HCEC 1CT (cell line): ENCODE data around the gene IL2RA.
A peak's percentile ranks its signal among the peaks of the same experiment; 100 is the strongest.

Experiments used
- DNase-seq: peaks from one replicate; pipeline ENCODE4 v3.0.0-alpha.2; 2017

IL2RA gene

DNA sequence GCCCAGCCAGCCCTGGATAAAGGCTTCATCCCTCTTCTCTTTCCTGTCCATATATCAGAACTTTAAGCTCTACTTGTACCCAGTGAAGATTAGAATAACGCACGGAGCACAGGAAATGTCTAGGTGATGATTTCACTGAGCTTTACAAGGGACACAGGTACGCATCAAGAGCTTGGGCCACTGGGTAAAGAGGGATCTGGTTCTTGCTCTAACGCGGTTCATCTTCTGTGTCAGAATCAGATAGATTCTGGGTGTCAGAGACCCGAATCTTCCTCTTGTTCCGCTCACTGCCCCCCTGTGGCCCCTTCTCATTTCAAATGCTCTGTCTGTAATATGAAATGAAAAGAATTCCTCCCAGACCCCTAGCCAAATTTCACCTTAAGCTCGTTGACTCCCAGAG lies 24.7 kb downstream of the IL2RA start:
- no peak for DNase-seq

GRCh38 chr10:6036861-6037321 lies 25.3 kb downstream of the IL2RA start:
- no peak for DNase-seq

DNA sequence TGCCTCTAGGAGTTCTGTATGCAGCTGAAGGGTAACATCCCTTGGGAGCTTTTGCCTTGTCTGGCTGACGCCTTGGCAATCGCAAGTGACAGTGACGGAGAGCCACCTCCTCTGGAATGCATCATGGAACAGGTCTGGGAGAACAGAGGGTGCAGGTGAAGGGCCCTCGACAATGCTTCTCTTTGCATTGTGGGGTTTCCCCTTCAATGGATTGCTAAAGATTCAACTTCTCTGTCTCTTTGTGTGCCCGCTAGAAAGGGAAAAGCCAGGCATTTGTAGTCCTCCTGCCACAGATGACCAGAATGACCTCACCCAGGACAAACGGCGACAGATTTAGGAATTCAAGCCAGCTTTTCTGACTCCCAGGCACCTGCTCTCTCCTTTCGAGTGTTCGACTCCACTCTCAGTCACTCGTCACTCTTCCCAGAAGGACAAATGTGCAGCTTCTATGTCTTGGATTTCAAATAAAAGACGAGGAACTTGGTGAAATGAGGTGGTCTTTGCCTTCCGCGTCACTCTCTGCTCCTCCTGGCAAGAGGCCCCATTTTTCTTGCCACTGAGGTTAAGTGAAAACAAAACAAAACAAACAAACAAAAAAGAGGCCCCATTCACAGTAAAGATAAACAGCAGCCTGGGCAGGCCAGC lies 26.1 kb downstream of the IL2RA start:
- no peak for DNase-seq

DNA sequence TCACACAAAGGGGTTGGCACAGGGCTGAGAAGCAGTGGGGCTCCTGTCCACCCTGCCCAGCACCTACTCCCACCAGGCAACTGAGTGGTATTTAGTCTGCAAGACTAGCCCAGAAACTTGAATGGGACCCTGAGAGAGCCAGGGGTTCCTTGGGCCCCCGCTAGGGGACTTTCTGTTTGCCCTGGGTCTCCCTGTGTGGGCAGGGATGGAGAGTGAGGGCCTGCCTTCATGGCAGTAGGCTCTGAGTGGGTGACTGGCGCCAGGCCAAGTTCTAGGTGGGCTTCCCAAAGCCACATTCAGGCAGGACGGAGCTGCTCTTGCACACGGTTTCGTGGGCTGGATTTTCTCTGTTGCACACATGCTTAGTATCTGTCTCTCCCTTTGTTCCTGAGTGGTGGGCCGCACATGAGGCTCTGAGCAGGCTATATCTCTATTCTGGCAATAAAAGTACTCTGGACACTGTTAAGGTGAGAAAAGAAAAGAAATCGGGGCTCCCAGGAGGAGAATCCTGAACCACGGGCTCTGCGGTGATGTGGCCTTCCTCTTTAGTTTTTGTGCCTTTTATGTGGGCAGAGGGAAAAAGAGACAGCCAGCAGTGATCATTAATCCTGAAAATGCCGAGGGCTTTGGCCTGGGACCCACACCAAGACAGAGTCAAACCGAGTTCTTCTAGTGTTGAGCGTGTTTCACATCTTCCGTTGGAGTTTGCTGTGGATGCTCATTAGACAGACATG lies 26.9 kb downstream of the IL2RA start:
- DNase-seq = no peak

DNA sequence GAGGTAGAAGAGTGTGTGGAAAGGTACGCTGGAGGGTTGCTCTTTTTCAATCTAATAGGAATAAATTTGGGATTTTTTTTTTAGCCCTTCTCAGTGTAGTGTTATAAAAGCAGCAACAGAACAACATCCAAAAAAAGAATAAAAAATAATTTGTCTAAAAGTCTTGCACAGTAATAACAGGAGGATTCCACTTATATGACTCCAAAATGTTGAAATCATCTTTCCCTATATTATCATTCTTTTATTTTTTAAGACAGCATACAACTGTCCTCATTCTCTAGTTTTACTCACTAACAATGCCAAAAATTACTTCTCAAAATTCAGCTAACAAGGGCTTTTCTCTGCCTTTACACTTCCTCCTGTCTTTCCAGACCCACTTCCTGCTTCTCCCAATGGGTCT lies 27.8 kb downstream of the IL2RA start:
- DNase-seq = no peak

GRCh38 chr10:6033954-6034353 lies 28.2 kb downstream of the IL2RA start:
- DNase-seq = peak; percentile 16

GRCh38 chr10:6030940-6031339 lies 31.2 kb downstream of the IL2RA start:
- DNase-seq = no peak

DNA sequence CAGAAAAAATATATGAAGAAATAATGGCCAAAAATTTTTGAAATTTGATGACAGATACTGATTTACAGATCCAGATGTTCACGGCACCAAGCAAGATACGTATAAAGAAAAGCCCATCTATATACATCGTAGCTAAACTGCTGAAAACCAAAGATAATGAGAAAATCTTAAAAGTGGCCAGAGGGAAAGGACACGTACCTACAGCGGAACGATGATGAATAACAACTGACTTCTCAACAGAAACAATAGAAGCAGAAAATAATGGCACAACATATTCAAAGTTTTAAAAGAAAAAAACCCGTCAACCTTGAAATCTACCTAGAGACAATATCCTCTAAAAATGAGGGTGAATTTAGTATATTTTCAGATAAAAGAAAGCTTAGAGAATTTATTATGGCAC lies 31.9 kb downstream of the IL2RA start:
- no peak for DNase-seq

DNA sequence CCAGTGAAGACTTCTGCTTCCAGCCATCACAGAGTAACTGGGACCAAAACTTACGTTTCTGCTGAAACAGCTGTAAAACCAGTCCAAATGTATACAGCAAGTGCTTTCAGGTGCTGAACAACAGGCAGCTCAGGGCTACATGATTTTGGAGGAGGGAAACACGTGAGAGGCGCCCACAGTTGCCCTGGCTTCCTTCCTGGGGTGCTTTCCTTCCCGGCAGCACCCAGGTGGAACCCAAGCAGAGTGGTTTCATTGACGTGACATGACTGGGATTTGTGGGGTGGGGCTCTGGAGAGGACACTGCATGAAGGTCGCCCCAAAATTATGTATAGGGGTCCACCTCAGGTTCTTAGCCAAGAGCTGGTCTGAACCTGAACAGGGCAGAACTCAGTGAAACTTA lies 34.2 kb downstream of the IL2RA start:
- no peak for DNase-seq

DNA sequence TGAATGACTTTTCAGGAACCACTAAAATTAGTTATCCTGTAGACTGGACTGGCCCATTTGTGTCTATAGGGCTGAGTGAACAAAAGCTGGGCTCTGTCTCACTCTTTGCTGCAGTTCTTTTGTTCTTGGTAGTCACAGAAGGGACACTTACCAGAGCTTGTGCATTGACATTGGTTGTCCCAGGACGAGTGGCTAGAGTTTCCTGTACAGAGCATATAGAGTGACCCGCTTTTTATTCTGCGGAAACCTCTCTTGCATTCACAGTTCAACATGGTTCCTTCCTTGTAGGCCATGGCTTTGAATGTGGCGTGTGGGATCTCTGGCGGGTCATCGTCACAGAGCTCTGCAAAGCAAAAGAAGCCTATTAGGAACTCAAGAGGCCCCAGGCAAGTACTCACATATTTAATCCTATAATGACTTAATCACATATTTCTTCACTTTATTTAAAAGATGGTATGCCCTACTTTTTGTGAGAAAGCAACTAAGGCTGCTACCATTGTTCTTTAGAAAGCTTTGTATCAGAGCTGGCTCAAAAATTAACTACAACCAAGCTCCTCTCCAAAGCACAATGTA lies 36.4 kb downstream of the IL2RA start:
- no peak for DNase-seq

GRCh38 chr10:6024334-6024682 lies 37.9 kb downstream of the IL2RA start:
- no peak for DNase-seq

DNA sequence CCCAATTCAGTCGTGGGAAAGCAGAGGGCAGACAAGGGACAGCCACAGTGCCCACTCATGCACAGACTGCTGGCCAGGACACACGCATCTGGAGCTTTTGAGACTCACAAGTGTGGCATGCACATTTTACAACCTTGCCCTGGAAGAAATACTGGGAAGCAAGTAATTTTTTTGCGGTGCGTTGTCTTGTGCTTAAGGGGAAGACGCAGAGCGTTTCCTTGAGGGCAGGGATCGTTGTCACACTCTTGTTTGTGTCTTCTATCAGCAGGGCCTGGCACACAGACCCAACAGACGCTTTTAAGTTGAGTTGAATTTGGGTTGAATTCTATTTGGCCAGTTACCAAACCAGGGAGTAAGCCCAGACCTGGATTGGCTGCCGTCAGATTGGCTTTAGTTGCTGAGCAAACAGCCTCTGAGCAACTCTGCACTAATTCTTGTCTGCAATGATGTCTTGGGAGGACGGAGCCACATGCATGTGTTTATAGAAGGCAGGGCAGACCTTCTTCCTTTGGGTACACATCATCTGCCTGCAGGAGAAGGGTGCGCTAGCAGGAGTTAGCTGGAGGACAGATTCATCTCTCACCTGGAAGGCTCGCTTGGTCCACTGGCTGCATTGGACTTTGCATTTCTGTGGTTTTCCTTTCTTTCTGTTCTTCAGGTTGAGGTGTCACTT lies 38.4 kb downstream of the IL2RA start:
- DNase-seq = no peak

GRCh38 chr10:6022660-6023059 lies 39.5 kb downstream of the IL2RA start:
- no peak for DNase-seq

GRCh38 chr10:6020826-6021225 lies 41.3 kb downstream of the IL2RA start:
- DNase-seq = no peak

DNA sequence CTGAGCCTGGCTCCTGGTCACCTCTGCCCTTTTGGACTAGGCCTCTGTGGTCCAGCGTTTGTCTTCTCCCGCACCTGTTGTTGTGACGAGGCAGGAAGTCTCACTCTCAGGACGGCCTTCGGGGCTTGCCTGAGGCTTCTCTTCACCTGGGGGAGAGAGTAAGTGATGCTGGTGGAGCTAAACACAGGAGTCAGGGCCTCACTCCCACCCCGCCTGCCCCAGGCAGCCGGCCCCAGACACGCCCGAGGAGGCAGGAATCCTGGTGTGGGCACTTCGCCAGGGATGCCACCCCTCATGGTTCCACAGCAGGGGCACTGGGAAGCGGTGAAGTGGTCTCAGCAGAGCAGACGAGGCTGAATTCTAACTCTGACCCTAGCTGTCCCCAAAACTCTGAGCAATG lies 42.4 kb downstream of the IL2RA start:
- no peak for DNase-seq

DNA sequence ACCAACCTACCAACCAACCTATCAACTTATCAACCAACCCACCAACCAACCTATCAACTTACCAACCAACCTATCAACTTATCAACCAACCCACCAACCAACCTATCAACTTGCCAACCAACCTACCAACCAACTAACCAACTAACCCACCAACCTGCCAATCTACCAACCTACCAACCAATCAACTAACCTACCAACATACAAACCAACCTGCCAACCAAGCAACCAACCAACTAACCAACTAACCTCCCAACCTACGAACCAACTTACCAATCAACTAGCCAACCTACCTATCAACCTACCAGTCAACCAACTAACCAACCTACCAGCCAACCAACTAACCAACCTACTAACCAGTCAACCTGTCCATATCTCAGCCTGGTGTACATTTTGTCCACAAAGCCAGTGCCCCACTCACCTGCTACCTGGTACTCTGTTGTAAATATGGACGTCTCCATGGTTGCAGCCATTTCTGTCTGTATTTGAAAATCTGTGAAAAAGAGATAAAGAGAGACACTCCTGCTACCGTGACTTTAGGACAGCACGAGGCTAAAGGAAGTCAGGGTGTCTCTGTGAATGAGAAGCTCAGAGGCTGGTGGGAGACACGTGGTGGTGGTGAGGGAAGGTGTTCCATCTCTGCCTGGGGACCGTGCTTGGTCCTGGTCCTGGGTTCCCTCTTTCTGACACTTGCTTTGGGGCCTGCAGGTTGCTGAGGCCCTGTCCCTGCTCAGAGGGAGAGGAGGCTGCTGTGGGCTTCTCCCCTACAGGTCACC lies 43.0 kb downstream of the IL2RA start:
- no peak for DNase-seq

DNA sequence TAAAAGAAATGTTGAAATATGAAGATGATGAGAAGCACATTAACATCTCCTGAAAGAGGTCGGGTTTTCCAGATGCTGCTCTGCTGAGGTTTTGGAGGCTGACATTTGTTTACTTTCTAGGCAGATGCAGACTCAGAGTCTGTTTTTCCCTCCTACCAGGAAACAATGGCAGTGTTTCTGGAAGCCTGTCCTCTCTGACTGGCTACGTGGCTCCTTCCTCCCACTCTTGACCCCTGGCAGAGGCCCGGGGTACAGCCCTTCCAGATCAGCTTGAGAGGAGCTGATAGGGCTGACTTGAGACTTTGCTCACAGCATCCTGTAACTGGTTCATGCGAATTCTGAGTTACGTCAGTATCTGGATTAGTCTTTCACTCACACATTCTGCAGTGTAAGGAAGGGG lies 43.7 kb downstream of the IL2RA start:
- no peak for DNase-seq

- no peak for DNase-seq
Observed at GRCh38 chr10:6017781-6018354, 44.3 kb downstream of the IL2RA start.

DNA sequence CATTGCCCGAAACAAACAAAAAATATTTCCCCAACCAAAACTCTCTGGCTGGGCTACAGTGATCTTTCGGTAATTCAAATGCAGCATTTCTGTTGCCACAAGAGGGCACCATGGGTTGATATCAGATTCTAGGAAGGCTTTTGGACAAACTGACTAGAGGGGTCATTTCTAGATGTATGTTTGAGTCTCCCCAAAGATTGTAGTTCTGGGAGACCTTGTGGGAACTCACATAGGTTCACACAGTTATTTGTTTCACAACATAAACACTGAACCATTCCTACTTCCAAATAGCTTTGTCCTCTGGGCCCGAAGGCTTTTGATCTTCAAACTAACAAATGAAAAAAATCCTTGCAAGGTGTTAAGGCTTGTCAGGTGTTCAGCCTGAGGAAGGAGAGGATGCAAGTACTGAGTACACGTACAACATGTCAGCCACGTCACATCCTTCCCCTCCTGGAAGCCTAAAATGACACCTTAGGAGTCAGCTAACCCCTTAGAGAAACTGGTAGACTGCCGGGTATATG lies 47.9 kb downstream of the IL2RA start:
- peak; percentile 41 for DNase-seq

- no peak for DNase-seq
Observed at GRCh38 chr10:6013413-6014192, 48.6 kb downstream of the IL2RA start.

GRCh38 chr10:6012121-6012905 lies 49.9 kb downstream of the IL2RA start:
- no peak for DNase-seq
